ENCODE measurements around the gene GAL3ST2.
A peak's percentile ranks its signal among the peaks of the same experiment; 100 is the strongest.

GAL3ST2 gene

GRCh38 chr2:241770936-241771285 is 5.7 kb upstream of the GAL3ST2 start:
- H3K27ac Mint-ChIP-seq: peak overlapping the region; percentile 90
- H3K36me3 Mint-ChIP-seq (ENCODE audit: low read depth): no peaks in the 10 kb centered on the region
- no peak for DNase-seq
- H3K27me3 Mint-ChIP-seq (ENCODE audit: low read depth, poor library complexity): no peaks in the 10 kb centered on the region
- peaks cover 45% of the 10 kb centered on the region for H3K4me1 Mint-ChIP-seq
- H3K4me3 Mint-ChIP-seq: no peak overlapping the region
- TF ChIP-seq CTCF (IDR thresholded peaks at IDR 0.05): no peak
- H3K9me3 Mint-ChIP-seq: no peaks in the 10 kb centered on the region

- Mint-ChIP-seq H3K4me3 (peak overlapping the region; percentile 65), H3K9me3 (no peaks in the 10 kb centered on the region), H3K27ac (peak overlapping the region; percentile 92), H3K4me1 (peaks cover 48% of the 10 kb centered on the region), H3K36me3 (ENCODE audit: low read depth) (no peaks in the 10 kb centered on the region), H3K27me3 (ENCODE audit: low read depth, poor library complexity) (no peaks in the 10 kb centered on the region)
- no peak for DNase-seq
- TF ChIP-seq CTCF (IDR thresholded peaks at IDR 0.05): no peak
These were observed 5.1 kb upstream of the GAL3ST2 start for GRCh38 chr2:241771286-241772062.

GRCh38 chr2:241772063-241772499 is 4.5 kb upstream of the GAL3ST2 start:
- Mint-ChIP-seq H3K4me1 (peaks cover 52% of the 10 kb centered on the region), H3K9me3 (no peaks in the 10 kb centered on the region), H3K27ac (peak overlapping the region; percentile 92), H3K27me3 (ENCODE audit: low read depth, poor library complexity) (no peaks in the 10 kb centered on the region), H3K36me3 (ENCODE audit: low read depth) (no peaks in the 10 kb centered on the region), H3K4me3 (peak overlapping the region; percentile 65)
- no peak for DNase-seq
- no peak for TF ChIP-seq CTCF (IDR thresholded peaks at IDR 0.05)

- Mint-ChIP-seq H3K4me3 (no peak overlapping the region), H3K27me3 (ENCODE audit: low read depth, poor library complexity) (no peaks in the 10 kb centered on the region)
- DNase-seq: no peak
These were observed 2.9 kb upstream of the GAL3ST2 start for GRCh38 chr2:241773511-241774418.

GRCh38 chr2:241774419-241775222 is 2.0 kb upstream of the GAL3ST2 start:
- no peaks in the 10 kb centered on the region for H3K27me3 Mint-ChIP-seq (ENCODE audit: low read depth, poor library complexity)
- TF ChIP-seq CTCF (IDR thresholded peaks at IDR 0.05): no peak
- H3K27ac Mint-ChIP-seq: no peak overlapping the region
- H3K4me1 Mint-ChIP-seq: peaks cover 68% of the 10 kb centered on the region
- DNase-seq: no peak
- H3K9me3 Mint-ChIP-seq: peaks cover 14% of the 10 kb centered on the region
- peaks cover 9% of the 10 kb centered on the region for H3K36me3 Mint-ChIP-seq (ENCODE audit: low read depth)
- no peak overlapping the region for H3K4me3 Mint-ChIP-seq

More at GRCh38 chr2:241773511-241774418, 2.9 kb upstream of the GAL3ST2 start:
- peaks cover 67% of the 10 kb centered on the region for H3K4me1 Mint-ChIP-seq
- peaks cover 7% of the 10 kb centered on the region for H3K36me3 Mint-ChIP-seq (ENCODE audit: low read depth)
- no peak overlapping the region for H3K27ac Mint-ChIP-seq
- H3K9me3 Mint-ChIP-seq: peaks cover 7% of the 10 kb centered on the region
- TF ChIP-seq CTCF (IDR thresholded peaks at IDR 0.05): no peak
